ENCODE results near the gene NASP.

- TF ChIP-seq, protein P1, sequence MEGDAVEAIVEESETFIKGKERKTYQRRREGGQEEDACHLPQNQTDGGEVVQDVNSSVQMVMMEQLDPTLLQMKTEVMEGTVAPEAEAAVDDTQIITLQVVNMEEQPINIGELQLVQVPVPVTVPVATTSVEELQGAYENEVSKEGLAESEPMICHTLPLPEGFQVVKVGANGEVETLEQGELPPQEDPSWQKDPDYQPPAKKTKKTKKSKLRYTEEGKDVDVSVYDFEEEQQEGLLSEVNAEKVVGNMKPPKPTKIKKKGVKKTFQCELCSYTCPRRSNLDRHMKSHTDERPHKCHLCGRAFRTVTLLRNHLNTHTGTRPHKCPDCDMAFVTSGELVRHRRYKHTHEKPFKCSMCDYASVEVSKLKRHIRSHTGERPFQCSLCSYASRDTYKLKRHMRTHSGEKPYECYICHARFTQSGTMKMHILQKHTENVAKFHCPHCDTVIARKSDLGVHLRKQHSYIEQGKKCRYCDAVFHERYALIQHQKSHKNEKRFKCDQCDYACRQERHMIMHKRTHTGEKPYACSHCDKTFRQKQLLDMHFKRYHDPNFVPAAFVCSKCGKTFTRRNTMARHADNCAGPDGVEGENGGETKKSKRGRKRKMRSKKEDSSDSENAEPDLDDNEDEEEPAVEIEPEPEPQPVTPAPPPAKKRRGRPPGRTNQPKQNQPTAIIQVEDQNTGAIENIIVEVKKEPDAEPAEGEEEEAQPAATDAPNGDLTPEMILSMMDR (IDR thresholded peaks at IDR 0.05; ENCODE audit: poor library complexity) = no peak
- TF ChIP-seq EZH2 (IDR thresholded peaks at IDR 0.05; ENCODE audit: borderline replicate concordance) = no peak
Observed at GRCh38 chr1:45545553-45546310, 38.1 kb upstream of the NASP start.

Measured in hepatocyte (in vitro differentiated cells).